ENCODE results near the gene TMEM35A. TPM values are rescaled to one million over a fixed set of nuclear protein-coding genes. Genes with fewer than 3 reads are reported as not detected.

Gene TMEM35A
- not detected for total RNA-seq
- polyA plus RNA-seq (2013, experiment 1 of 2): not detected
- 0.05 TPM for polyA plus RNA-seq (2013, experiment 2 of 2)
- 0 to 0.11 (median 0) reads per million in 172 experiments for total RNA-seq

- Histone ChIP-seq H3K36me3 (ENCODE audit: insufficient read depth, low read length) (no peaks in the 10 kb centered on the region), H3K27me3 (ENCODE audit: control insufficient read depth in 1 of 2, insufficient read depth in 2 of 2, low read length in 2 of 2) (peaks cover 4 to 18% of the 10 kb centered on the region in 2 experiments), H3K4me3 (ENCODE audit: low read length) (no peak within 1 kb of the TSS), H3K4me1 (ENCODE audit: insufficient read depth, low read length) (peaks cover 5% of the 10 kb centered on the region), H3K9me3 (ENCODE audit: control insufficient read depth in 1 of 2, insufficient read depth in 1 of 2, low read length in 2 of 2) (no peaks in the 10 kb centered on the region), H3K27ac (ENCODE audit: low read depth in 1 of 2, low read length in 2 of 2) (no peak within 1 kb of the TSS)
- Mint-ChIP-seq H3K4me3 (no peak within 1 kb of the TSS), H3K27me3 (peaks cover 24% of the 10 kb centered on the region), H3K27ac (no peak within 1 kb of the TSS), H3K4me1 (ENCODE audit: low read depth) (no peaks in the 10 kb centered on the region), H3K36me3 (ENCODE audit: low read depth) (no peaks in the 10 kb centered on the region), H3K9me3 (no peaks in the 10 kb centered on the region)
- ChIA-PET CTCF (no interaction called here), POLR2A (no interaction called here)
- no peak for DNase-seq
- intact Hi-C loops (cut with DNase I, micrococcal nuclease): no loop called here
- TF ChIP-seq CTCF (IDR thresholded peaks at IDR 0.05): no peak
- no peak for ATAC-seq (ENCODE audit: poor library complexity)
Measured at GRCh38 chrX:101078716-101079598, at the start of gene TMEM35A. TSS of gene TMEM35A (plus strand) at chrX:101078879. CDS start at chrX:101079003, 124 bp downstream.

- H3K27me3 ChIP-seq (ENCODE audit: control insufficient read depth in 1 of 2, insufficient read depth in 2 of 2, low read length in 2 of 2): no peaks in the 10 kb centered on the region
- no peak for TF ChIP-seq CTCF (IDR thresholded peaks at IDR 0.05)
- no peak for ATAC-seq (ENCODE audit: poor library complexity)
- H3K36me3 ChIP-seq (ENCODE audit: insufficient read depth, low read length): peaks cover 21% of the 10 kb centered on the region
- ChIA-PET CTCF (no interaction called here), POLR2A (no interaction called here)
- Mint-ChIP-seq H3K27ac (no peak overlapping the region), H3K9me3 (no peaks in the 10 kb centered on the region), H3K36me3 (ENCODE audit: low read depth) (peaks cover 47% of the 10 kb centered on the region), H3K4me3 (no peak overlapping the region), H3K27me3 (no peaks in the 10 kb centered on the region), H3K4me1 (ENCODE audit: low read depth) (no peaks in the 10 kb centered on the region)
- no peaks in the 10 kb centered on the region for H3K4me1 ChIP-seq (ENCODE audit: insufficient read depth, low read length)
- H3K4me3 ChIP-seq (ENCODE audit: low read length): no peak overlapping the region
- intact Hi-C loops (cut with DNase I, micrococcal nuclease): loop anchor here in 1 of 2 experiments (10.0 kb wide), 1 partner anchor 195 kb away; no protein-coding TSS in a partner anchor
- H3K27ac ChIP-seq (ENCODE audit: low read depth in 1 of 2, low read length in 2 of 2): no peak overlapping the region
- no peaks in the 10 kb centered on the region for H3K9me3 ChIP-seq (ENCODE audit: control insufficient read depth in 1 of 2, insufficient read depth in 1 of 2, low read length in 2 of 2)
- no peak for DNase-seq
Measured at GRCh38 chrX:101029665-101030064, 49.0 kb upstream of the TMEM35A start.

- H3K4me1 Mint-ChIP-seq (ENCODE audit: low read depth): peaks cover 5% of the 10 kb centered on the region
- H3K27me3 Mint-ChIP-seq: no peaks in the 10 kb centered on the region
- intact Hi-C loops (cut with DNase I, micrococcal nuclease): loop anchor here in 1 of 2 experiments (10.0 kb wide), 1 partner anchor 202 kb away; no protein-coding TSS in a partner anchor
- Histone ChIP-seq H3K27ac (ENCODE audit: low read depth in 1 of 2, low read length in 2 of 2) (no peak overlapping the region), H3K9me3 (ENCODE audit: control insufficient read depth in 1 of 2, insufficient read depth in 1 of 2, low read length in 2 of 2) (no peaks in the 10 kb centered on the region), H3K36me3 (ENCODE audit: insufficient read depth, low read length) (peaks cover 39% of the 10 kb centered on the region), H3K4me3 (ENCODE audit: low read length) (no peak overlapping the region), H3K27me3 (ENCODE audit: control insufficient read depth in 1 of 2, insufficient read depth in 2 of 2, low read length in 2 of 2) (no peaks in the 10 kb centered on the region), H3K4me1 (ENCODE audit: insufficient read depth, low read length) (no peaks in the 10 kb centered on the region)
- H3K36me3 Mint-ChIP-seq (ENCODE audit: low read depth): peaks cover 45% of the 10 kb centered on the region
- POLR2A ChIA-PET: no interaction called here
- no peak overlapping the region for H3K27ac Mint-ChIP-seq
- DNase-seq (no peak), ATAC-seq (ENCODE audit: poor library complexity) (no peak)
- CTCF ChIA-PET: no interaction called here
- no peaks in the 10 kb centered on the region for H3K9me3 Mint-ChIP-seq
- no peak overlapping the region for H3K4me3 Mint-ChIP-seq
- no peak for TF ChIP-seq CTCF (IDR thresholded peaks at IDR 0.05)
Measured at GRCh38 chrX:101037231-101037630, 41.4 kb upstream of the TMEM35A start.
